CD4-positive, alpha-beta T cell treated with Interferon gamma for 1 hour (primary cell): Measurements from ENCODE around the gene SHROOM4.

Experiments used
- DNase-seq: peaks from one replicate; pipeline ENCODE4 v3.0.0-alpha.2; 2020

SHROOM4 gene

GRCh38 chrX:50779694-50780093, 34.3 kb downstream of the SHROOM4 start:
- no peak for DNase-seq

- no peak for DNase-seq
These were observed 35.7 kb downstream of the SHROOM4 start for GRCh38 chrX:50778272-50778671.

GRCh38 chrX:50776248-50776647, 37.7 kb downstream of the SHROOM4 start:
- DNase-seq = no peak

GRCh38 chrX:50771382-50771781, 42.6 kb downstream of the SHROOM4 start:
- no peak for DNase-seq

- no peak for DNase-seq
These were observed 43.3 kb downstream of the SHROOM4 start for GRCh38 chrX:50770702-50771101.

- no peak for DNase-seq
These were observed 44.5 kb downstream of the SHROOM4 start for GRCh38 chrX:50769389-50770063.

- no peak for DNase-seq
These were observed 45.2 kb downstream of the SHROOM4 start for GRCh38 chrX:50768801-50769200.

GRCh38 chrX:50765986-50766385, 48.0 kb downstream of the SHROOM4 start:
- DNase-seq = no peak

GRCh38 chrX:50762578-50762977, 51.4 kb downstream of the SHROOM4 start:
- DNase-seq = no peak

- no peak for DNase-seq
These were observed 57.7 kb downstream of the SHROOM4 start for GRCh38 chrX:50756276-50756675.

- no peak for DNase-seq
These were observed 62.9 kb downstream of the SHROOM4 start for GRCh38 chrX:50751091-50751490.

- DNase-seq = no peak
These were observed 66.5 kb downstream of the SHROOM4 start for GRCh38 chrX:50747471-50747900.

GRCh38 chrX:50736656-50737055, 77.3 kb downstream of the SHROOM4 start:
- no peak for DNase-seq

GRCh38 chrX:50726296-50726695, 87.7 kb downstream of the SHROOM4 start:
- no peak for DNase-seq

GRCh38 chrX:50725310-50725709, 88.7 kb downstream of the SHROOM4 start:
- DNase-seq = no peak

- no peak for DNase-seq
These were observed 91.0 kb downstream of the SHROOM4 start for GRCh38 chrX:50723006-50723405.

- no peak for DNase-seq
These were observed 92.1 kb downstream of the SHROOM4 start for GRCh38 chrX:50721764-50722521.

GRCh38 chrX:50719614-50720013, 94.4 kb downstream of the SHROOM4 start:
- DNase-seq = no peak

GRCh38 chrX:50718776-50719175, 95.2 kb downstream of the SHROOM4 start:
- no peak for DNase-seq

GRCh38 chrX:50716706-50717105, 97.3 kb downstream of the SHROOM4 start:
- DNase-seq = no peak

GRCh38 chrX:50712777-50713176, 101.2 kb downstream of the SHROOM4 start:
- no peak for DNase-seq

- no peak for DNase-seq
These were observed 102.1 kb downstream of the SHROOM4 start for GRCh38 chrX:50711907-50712306.

- no peak for DNase-seq
These were observed 105.9 kb downstream of the SHROOM4 start for GRCh38 chrX:50707955-50708699.

GRCh38 chrX:50707405-50707804, 106.6 kb downstream of the SHROOM4 start:
- no peak for DNase-seq
